DOHH2 (cell line): ENCODE measurements around the gene CRADD.
A peak's percentile ranks its signal among the peaks of the same experiment; 100 is the strongest.

Experiments used
- H3F3A ChIP-seq: fragments of 200-600 bp; sonication (generic), shearing (Covaris generic); 2 replicates; pipeline ENCODE4 v1.6.0; 2016; ENCODE audit warnings: antibody characterized with exemption, mild to moderate bottlenecking; ENCODE audit not compliant: control insufficient read depth, insufficient read depth
- H3K27ac ChIP-seq: fragments of 200-600 bp; sonication (generic); 2 replicates; pipeline ENCODE4 v1.5.1; 2014; ENCODE audit warnings: low read depth, mild to moderate bottlenecking, low read length, moderate library complexity
- H3K27me3 ChIP-seq: fragments of 200-600 bp; sonication (generic); 2 replicates; pipeline ENCODE4 v1.6.1; 2014; ENCODE audit warnings: mild to moderate bottlenecking, low read length, mixed read lengths; ENCODE audit not compliant: control insufficient read depth
- H3K36me3 ChIP-seq: fragments of 200-600 bp; sonication (generic); 2 replicates; pipeline ENCODE4 v1.6.1; 2014; ENCODE audit warnings: mild to moderate bottlenecking, low read length, moderate library complexity, mixed read lengths; ENCODE audit not compliant: control insufficient read depth
- H3K4me1 ChIP-seq: fragments of 200-600 bp; sonication (generic); 2 replicates; pipeline ENCODE4 v1.6.1; 2014; ENCODE audit warnings: mild to moderate bottlenecking, low read length, mixed read lengths; ENCODE audit not compliant: control insufficient read depth
- H3K4me2 ChIP-seq: fragments of 200-600 bp; sonication (generic); 2 replicates; pipeline ENCODE4 v1.6.0; 2014; ENCODE audit warnings: mild to moderate bottlenecking, low read length, moderate library complexity
- H3K4me3 ChIP-seq: fragments of 200-600 bp; sonication (generic); 2 replicates; pipeline ENCODE4 v1.5.1; 2014; ENCODE audit warnings: mild to moderate bottlenecking, low read length, mixed read lengths
- H3K79me2 ChIP-seq: fragments of 200-600 bp; sonication (generic); 2 replicates; pipeline ENCODE4 v1.6.1; 2014; ENCODE audit warnings: mild to moderate bottlenecking, low read length, mixed read lengths; ENCODE audit not compliant: control insufficient read depth
- H3K9me2 ChIP-seq: fragments of 200-600 bp; sonication (generic); replicated peaks from 2 replicates; pipeline ENCODE4 v1.6.1; 2014; ENCODE audit warnings: mild to moderate bottlenecking, low read length, mixed read lengths; ENCODE audit not compliant: control insufficient read depth
- H3K9me3 ChIP-seq: fragments of 200-600 bp; sonication (generic); 2 replicates; pipeline ENCODE4 v1.6.1; 2014; ENCODE audit warnings: antibody characterized with exemption, low read length, mixed read lengths; ENCODE audit not compliant: control insufficient read depth, insufficient read depth
- H4K20me1 ChIP-seq: fragments of 200-600 bp; sonication (generic); 2 replicates; pipeline ENCODE4 v1.6.0; 2014; ENCODE audit warnings: low read depth, mild to moderate bottlenecking, antibody characterized with exemption, low read length, moderate library complexity; ENCODE audit not compliant: control insufficient read depth, insufficient read depth
- EZH2phosphoT487 ChIP-seq: fragments of 200-600 bp; sonication (generic); IDR thresholded peaks from 2 replicates; pipeline ENCODE4 v1.6.1; 2017; ENCODE audit warnings: borderline replicate concordance, mild to moderate bottlenecking, antibody characterized with exemption, low read length, moderate library complexity, mixed read lengths
- TF ChIP-seq, protein P1 (sequence below): fragments of 200-600 bp; sonication (generic); IDR thresholded peaks from one replicate; pipeline ENCODE4 v1.5.1; 2014; ENCODE audit warnings: antibody characterized with exemption, mild to moderate bottlenecking, low read depth, low read length; ENCODE audit not compliant: poor library complexity, severe bottlenecking

The CRADD gene

DNA sequence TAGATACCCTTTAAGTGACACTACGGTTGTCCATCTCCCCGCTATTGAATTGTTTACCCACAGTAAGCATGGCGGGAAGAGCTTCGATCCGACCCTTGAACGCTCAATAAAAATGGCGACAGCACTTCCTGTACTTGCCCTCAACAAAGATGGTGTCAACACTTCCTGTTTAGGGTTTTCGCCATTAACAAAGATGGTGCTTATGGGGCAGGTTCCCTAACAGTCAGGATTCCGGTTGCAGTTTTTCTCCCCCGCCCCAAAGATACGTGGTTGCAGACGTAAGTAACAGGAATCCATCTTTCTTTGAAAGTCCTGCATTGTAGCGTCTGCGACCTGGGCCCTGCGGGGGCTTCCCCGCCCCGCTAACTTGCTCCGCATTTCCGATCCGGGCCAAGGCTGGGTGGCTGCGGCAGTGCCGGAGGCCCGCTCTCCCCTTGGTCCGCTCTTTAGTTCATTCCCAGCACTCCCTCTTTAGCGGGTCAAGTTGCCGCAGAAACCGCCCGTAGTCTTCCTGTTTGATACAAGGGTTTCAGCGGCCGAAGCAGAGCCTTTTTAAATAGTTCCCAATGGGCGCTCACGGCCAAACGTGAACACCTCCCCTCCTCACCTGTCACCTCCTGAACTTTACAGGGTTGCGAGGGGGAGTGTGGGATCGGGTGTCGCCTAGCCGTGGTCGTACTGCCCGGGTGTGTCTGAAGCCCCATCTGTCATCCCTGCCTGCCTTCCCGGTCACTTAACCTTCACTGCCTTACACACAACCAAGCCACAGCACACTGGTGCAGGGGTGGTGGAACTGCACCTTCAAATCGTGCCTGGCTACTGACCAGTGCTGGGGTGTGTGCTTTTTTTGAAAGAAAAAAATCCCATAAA lies at the start of gene CRADD:
CRADD (plus strand) TSS at position 181 of the 870 bp plus-strand sequence.
- Histone ChIP-seq H3K79me2 (peaks cover 14% of the 10 kb centered on the region), H3K4me3 (peak within 1 kb of the TSS; percentile 96), H3F3A (no peaks in the 10 kb centered on the region), H3K36me3 (no peaks in the 10 kb centered on the region; the same call in 1 of the 2 replicates), H4K20me1 (no peaks in the 10 kb centered on the region), H3K4me2 (peak within 1 kb of the TSS; percentile 95), H3K27ac (peak within 1 kb of the TSS; percentile 87), H3K27me3 (peaks cover 3% of the 10 kb centered on the region), H3K4me1 (peaks cover 29% of the 10 kb centered on the region), H3K9me3 (peaks cover 2% of the 10 kb centered on the region; the same call in 1 of the 2 replicates), H3K9me2 (no peaks in the 10 kb centered on the region)
- TF ChIP-seq, protein P1, sequence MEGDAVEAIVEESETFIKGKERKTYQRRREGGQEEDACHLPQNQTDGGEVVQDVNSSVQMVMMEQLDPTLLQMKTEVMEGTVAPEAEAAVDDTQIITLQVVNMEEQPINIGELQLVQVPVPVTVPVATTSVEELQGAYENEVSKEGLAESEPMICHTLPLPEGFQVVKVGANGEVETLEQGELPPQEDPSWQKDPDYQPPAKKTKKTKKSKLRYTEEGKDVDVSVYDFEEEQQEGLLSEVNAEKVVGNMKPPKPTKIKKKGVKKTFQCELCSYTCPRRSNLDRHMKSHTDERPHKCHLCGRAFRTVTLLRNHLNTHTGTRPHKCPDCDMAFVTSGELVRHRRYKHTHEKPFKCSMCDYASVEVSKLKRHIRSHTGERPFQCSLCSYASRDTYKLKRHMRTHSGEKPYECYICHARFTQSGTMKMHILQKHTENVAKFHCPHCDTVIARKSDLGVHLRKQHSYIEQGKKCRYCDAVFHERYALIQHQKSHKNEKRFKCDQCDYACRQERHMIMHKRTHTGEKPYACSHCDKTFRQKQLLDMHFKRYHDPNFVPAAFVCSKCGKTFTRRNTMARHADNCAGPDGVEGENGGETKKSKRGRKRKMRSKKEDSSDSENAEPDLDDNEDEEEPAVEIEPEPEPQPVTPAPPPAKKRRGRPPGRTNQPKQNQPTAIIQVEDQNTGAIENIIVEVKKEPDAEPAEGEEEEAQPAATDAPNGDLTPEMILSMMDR, result no peak
- TF ChIP-seq EZH2phosphoT487, result no peak

DNA sequence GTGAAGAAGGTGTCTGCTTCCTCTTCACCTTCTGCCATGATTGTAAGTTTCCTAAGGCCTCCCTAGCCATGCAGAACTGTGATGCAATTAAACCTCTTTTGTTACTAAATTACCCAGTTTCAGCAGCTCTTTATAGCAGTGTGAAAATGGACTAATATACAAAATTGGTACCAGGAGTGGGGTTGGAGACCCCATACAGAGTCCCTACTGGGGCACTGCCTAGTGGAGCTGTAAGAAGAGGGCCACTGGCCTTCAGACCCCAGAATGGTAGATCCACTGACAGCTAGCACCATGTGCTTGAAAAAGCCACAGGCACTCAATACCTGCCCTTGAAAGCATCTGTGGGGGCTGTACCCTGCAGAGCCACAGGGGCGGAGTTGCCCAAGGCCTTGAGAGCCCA lies 44.8 kb upstream of the CRADD start:
- H3K4me3 ChIP-seq, result no peak overlapping the region
- H3K36me3 ChIP-seq, result no peaks in the 10 kb centered on the region
- H3K79me2 ChIP-seq, result no peaks in the 10 kb centered on the region
- H3K27ac ChIP-seq, result no peak overlapping the region
- H3K9me2 ChIP-seq, result no peaks in the 10 kb centered on the region
- TF ChIP-seq, protein P1, result no peak
- TF ChIP-seq EZH2phosphoT487, result no peak
- no peaks in the 10 kb centered on the region for H3F3A ChIP-seq
- H3K27me3 ChIP-seq, result peaks cover 3% of the 10 kb centered on the region
- no peaks in the 10 kb centered on the region for H4K20me1 ChIP-seq
- no peaks in the 10 kb centered on the region for H3K4me1 ChIP-seq
- H3K9me3 ChIP-seq, result peaks cover 7% of the 10 kb centered on the region; the same call in 1 of the 2 replicates
- no peak overlapping the region for H3K4me2 ChIP-seq

DNA sequence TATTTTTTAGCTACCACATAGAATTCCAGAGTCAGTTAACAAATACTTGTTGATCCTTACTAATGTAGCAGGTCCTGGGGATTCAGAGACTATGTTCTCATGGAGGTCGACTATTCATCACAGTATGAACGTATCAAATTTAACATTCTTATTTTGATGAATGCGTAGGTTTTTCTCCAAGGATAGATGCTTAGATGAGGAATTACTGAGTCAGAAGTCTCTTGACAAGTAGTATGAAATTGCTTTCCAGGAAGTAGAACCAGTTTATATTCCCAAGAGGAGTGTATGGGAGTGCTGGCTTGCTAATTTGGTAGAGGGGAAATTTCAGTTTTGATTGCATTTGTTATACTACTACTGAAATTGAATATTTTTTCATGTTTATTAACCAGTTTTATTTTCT lies 42.8 kb upstream of the CRADD start:
- no peak overlapping the region for H3K27ac ChIP-seq
- H3K36me3 ChIP-seq, result no peaks in the 10 kb centered on the region

More for the DNA sequence above, 42.8 kb upstream of the CRADD start:
- peaks cover 7% of the 10 kb centered on the region; the same call in 1 of the 2 replicates for H3K9me3 ChIP-seq
- H3K4me2 ChIP-seq, result no peak overlapping the region
- peaks cover 14% of the 10 kb centered on the region for H3K27me3 ChIP-seq
- H3F3A ChIP-seq, result no peaks in the 10 kb centered on the region
- no peaks in the 10 kb centered on the region for H3K9me2 ChIP-seq
- no peaks in the 10 kb centered on the region for H3K4me1 ChIP-seq
- no peaks in the 10 kb centered on the region for H3K79me2 ChIP-seq
- H3K4me3 ChIP-seq, result no peak overlapping the region
- TF ChIP-seq EZH2phosphoT487, result no peak
- TF ChIP-seq, protein P1, result no peak
- no peaks in the 10 kb centered on the region for H4K20me1 ChIP-seq
